ENCODE results near the gene COMT.

Gene COMT

DNA sequence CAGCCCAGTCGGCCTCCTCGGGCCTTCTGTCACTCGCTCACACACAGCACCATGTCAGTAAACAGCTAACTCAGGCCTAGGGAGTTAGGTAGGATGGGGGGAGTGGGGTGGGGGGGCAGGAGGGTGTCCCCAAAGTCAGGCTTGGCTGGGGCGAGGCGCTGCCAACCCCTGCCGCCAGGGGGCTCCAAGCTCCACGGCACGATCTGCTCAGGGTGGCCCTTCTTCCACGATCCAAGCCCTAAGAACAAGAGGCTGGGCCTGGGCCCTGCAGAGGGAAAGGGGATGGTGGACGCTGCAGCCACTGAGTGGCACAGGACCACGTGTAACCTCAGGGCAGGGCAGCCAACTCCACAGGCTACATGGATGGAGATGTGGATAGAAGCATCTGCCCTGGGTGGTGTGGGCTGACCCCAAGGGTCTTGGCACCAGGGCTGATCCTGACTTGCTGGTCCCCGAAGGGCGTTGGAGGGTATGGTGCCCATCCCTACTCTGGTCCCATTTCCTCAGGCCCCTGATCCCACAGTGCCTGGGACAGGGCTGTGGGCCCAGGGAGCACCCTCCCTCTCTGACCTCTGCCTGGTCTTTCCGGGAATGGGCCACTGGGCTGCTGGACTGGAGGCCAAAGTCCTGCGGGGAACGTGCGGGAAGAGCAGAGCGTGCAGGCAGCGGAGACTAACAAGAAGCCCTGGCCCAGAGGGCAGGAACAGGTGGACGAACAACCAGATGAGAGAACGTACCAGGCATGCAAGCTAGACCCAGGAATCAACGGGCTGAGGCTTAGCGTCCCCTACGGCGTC is 29.1 kb downstream of the COMT start:
- Histone ChIP-seq H3K4me1 (ENCODE audit: control insufficient read depth in 5 of 5, insufficient read depth in 5 of 5, low read length in 5 of 5) (peaks cover 0 to 14% (median 6%) of the 10 kb centered on the region in 5 donors), H3K27ac (ENCODE audit: low read depth, low read length) (no peak overlapping the region), H3K4me3 (ENCODE audit: low read depth in 1 of 5, low read length in 5 of 5) (no peak overlapping the region), H3K36me3 (ENCODE audit: control insufficient read depth in 5 of 5, insufficient read depth in 5 of 5, low read length in 5 of 5) (peaks cover 0 to 71% (median 44%) of the 10 kb centered on the region in 5 donors), H3K9ac (ENCODE audit: low read length in 5 of 5) (peak overlapping the region in 1 of 5 donors; percentile 23), H3K27me3 (ENCODE audit: control insufficient read depth in 5 of 5, insufficient read depth in 4 of 5, low read length in 5 of 5) (no peaks in the 10 kb centered on the region), H3K9me3 (ENCODE audit: control insufficient read depth in 5 of 5, low read length in 5 of 5) (no peaks in the 10 kb centered on the region)

DNA sequence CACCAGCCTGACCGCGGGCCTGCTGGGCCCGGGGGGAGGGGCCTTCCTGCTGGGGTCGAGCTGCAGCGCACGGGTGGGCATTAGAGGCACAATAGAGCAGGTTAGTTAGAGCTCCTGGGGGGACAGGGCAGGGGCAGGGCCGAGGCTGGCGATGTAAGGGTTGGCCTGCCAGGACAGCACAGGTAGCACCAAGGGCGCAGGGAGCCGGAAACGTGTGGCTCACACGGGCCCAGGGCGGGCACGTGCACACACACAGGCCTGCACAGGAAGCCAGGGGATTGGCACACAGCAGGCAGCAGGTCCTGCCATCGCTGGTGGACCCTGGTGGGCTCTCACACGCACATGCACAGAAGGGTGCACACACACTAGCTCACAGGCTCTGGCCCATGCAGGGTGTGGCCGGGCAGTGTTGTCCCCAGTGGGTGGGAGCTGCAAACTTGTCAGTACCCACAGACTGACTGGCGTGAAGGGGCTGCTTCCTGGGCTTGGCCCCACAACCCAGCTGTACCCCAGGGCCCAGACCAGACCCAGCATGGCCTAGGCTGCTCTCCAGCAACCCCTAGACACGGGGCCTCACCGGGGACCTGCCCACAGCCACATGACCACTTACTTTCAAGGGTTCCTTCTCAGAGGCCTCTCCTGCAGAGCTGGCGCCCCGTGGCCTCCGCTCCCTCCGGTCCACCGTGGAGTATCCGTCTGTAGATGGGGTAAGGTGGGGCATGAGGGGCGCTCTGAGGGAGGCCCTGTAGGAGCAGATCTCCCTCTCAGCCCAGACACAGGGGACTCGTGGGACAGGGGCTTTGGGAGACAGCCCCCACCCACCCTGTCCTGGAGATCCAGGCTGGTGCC is 29.9 kb downstream of the COMT start:
- Histone ChIP-seq H3K36me3 (ENCODE audit: control insufficient read depth in 5 of 5, insufficient read depth in 5 of 5, low read length in 5 of 5) (peaks cover 0 to 64% (median 44%) of the 10 kb centered on the region in 5 donors), H3K27me3 (ENCODE audit: control insufficient read depth in 5 of 5, insufficient read depth in 4 of 5, low read length in 5 of 5) (no peaks in the 10 kb centered on the region), H3K4me3 (ENCODE audit: low read depth in 1 of 5, low read length in 5 of 5) (no peak overlapping the region), H3K4me1 (ENCODE audit: control insufficient read depth in 5 of 5, insufficient read depth in 5 of 5, low read length in 5 of 5) (peaks cover 0 to 19% (median 6%) of the 10 kb centered on the region in 5 donors), H3K27ac (ENCODE audit: low read depth, low read length) (no peak overlapping the region), H3K9ac (ENCODE audit: low read length in 5 of 5) (no peak overlapping the region), H3K9me3 (ENCODE audit: control insufficient read depth in 5 of 5, low read length in 5 of 5) (no peaks in the 10 kb centered on the region)

DNA sequence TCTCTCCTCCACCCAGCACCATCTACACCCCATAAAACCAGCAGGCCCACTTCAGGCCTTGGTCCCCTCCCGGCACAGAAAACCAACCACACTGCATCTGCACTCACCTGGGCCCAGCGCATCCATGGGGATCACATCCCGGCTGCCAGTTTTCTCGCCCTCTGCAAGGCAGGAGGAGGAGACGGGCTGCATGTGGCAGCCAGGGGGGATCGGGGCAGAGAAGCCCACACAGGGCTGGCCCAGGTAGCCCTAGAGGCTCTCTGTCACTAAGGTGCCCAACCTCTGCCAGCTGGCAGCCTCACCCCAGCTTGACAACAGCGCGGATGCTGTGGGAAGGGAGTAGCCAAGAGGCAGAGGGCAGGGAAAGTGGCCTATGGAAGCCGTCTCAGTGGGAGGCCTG is 30.7 kb downstream of the COMT start:
- Histone ChIP-seq H3K36me3 (ENCODE audit: control insufficient read depth in 5 of 5, insufficient read depth in 5 of 5, low read length in 5 of 5) (peaks cover 0 to 56% (median 41%) of the 10 kb centered on the region in 5 donors), H3K9me3 (ENCODE audit: control insufficient read depth in 5 of 5, low read length in 5 of 5) (no peaks in the 10 kb centered on the region), H3K4me1 (ENCODE audit: control insufficient read depth in 5 of 5, insufficient read depth in 5 of 5, low read length in 5 of 5) (peaks cover 0 to 19% (median 6%) of the 10 kb centered on the region in 5 donors), H3K9ac (ENCODE audit: low read length in 5 of 5) (no peak overlapping the region), H3K27ac (ENCODE audit: low read depth, low read length) (no peak overlapping the region), H3K27me3 (ENCODE audit: control insufficient read depth in 5 of 5, insufficient read depth in 4 of 5, low read length in 5 of 5) (no peaks in the 10 kb centered on the region), H3K4me3 (ENCODE audit: low read depth in 1 of 5, low read length in 5 of 5) (no peak overlapping the region)

DNA sequence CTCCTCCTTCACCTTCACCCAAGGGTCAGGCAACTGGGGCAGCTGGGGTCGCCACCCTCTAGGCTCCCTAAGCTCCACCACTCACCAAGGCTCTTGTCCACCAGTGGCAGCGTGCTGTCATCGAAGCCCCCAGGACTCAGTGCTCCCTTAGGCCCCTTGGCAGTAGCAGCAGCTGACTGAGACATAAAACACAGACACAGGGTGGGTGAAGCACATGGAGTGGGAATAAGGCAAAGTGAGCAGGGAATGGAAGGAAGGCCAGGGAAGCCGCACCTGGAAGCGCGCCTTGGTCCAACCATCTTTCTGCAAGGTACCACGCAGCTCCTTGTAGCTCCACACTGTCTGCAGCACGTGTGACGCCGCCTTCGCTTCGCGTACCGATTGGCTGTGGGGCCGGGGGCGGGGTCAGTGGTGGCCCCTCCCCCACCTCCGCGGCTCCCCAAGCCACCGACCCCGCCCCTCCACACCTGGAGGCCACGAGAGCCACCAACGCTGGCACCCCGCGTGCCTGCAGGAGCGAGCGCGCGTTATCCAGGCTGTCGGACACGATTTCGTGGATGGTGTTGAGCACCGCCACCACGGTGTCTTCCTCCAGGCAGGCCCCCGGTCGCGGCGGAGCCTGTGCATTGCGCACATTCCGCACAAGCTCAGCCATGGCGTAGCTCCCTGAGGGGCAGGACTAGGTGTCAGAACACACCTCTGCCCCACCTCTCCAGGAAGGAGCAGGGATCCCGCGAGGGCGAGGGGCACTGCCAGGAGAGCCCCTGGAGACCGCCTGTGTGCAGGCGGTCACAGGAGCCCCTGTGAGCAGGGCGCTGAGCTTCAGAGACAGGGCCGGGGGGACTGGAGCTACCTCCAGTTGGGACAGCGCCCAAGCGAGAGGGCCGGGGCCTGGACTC is 31.3 kb downstream of the COMT start:
- Histone ChIP-seq H3K9me3 (ENCODE audit: control insufficient read depth in 5 of 5, low read length in 5 of 5) (no peaks in the 10 kb centered on the region), H3K4me1 (ENCODE audit: control insufficient read depth in 5 of 5, insufficient read depth in 5 of 5, low read length in 5 of 5) (peaks cover 0 to 19% (median 6%) of the 10 kb centered on the region in 5 donors), H3K27ac (ENCODE audit: low read depth, low read length) (no peak overlapping the region), H3K4me3 (ENCODE audit: low read depth in 1 of 5, low read length in 5 of 5) (no peak overlapping the region), H3K36me3 (ENCODE audit: control insufficient read depth in 5 of 5, insufficient read depth in 5 of 5, low read length in 5 of 5) (peaks cover 0 to 51% (median 40%) of the 10 kb centered on the region in 5 donors), H3K27me3 (ENCODE audit: control insufficient read depth in 5 of 5, insufficient read depth in 4 of 5, low read length in 5 of 5) (no peaks in the 10 kb centered on the region), H3K9ac (ENCODE audit: low read length in 5 of 5) (no peak overlapping the region)

DNA sequence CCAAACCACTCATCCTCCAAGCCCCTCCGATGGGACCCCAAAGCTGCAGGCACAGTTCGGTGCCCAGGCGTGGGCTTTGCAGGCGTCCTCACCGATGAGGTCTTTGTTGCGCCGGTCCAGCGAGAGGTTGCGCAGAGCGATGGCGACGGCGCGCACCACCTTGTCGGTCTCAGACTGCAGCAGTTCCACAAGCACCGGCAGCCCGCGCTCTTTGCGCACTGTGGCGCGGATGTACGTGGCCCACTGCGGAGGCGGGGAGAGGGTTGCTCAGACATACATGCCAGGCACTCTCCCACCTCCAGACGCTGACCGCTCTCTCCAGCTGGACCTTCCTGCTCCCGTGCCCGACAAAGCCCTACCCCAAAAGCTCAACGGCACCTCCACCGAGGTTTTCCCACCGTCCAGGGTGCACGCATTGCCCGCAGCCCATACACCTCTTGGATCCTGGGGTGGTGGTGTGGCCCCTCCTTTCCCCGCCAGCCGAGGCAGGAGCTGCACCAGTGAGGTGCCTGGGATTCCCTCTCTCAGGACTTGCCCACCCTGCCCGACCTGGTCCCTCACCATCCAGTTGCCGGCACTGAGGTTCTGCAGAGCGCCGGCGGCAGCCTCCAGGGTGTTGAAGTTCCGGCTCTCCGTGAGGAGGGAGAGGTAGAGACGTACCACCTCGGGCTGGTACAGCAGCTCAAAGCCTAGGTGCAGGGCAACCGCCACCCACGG is 32.1 kb downstream of the COMT start:
- peaks cover 0 to 19% (median 6%) of the 10 kb centered on the region in 5 donors for H3K4me1 ChIP-seq (ENCODE audit: control insufficient read depth in 5 of 5, insufficient read depth in 5 of 5, low read length in 5 of 5)

DNA sequence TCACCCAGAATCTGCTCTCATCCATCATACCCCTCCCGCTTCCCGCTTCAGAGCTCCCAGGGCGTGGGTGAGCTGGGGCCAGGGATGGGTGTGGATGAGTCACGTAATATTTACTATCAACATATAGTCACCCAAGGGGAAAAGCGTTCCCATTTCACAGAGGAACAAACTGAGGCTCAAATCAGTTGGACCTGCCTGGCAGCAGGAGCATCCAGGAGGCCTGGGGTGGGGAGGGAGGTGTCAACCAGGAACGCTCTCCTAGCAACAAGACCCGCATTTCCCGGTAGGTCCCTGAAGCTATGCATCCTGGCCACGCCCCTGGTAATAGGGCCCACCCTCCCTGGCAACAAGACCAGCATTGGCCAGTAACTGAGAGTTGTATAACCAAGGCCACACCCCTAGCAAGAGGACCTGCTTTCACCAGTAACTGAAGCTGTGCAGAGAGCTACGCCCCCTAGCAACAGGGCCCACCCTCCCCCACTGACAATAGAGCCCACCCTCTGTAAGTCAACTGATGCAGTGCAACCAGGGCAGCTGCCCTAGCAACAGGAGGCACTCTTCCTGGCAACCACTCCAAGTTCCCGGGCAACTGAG is 32.8 kb downstream of the COMT start:
- H3K9me3 ChIP-seq (ENCODE audit: control insufficient read depth in 5 of 5, low read length in 5 of 5) = no peaks in the 10 kb centered on the region
- no peaks in the 10 kb centered on the region for H3K27me3 ChIP-seq (ENCODE audit: control insufficient read depth in 5 of 5, insufficient read depth in 4 of 5, low read length in 5 of 5)
- H3K4me3 ChIP-seq (ENCODE audit: low read depth in 1 of 5, low read length in 5 of 5) = no peak overlapping the region
- H3K27ac ChIP-seq (ENCODE audit: low read depth, low read length) = no peak overlapping the region
- H3K36me3 ChIP-seq (ENCODE audit: control insufficient read depth in 5 of 5, insufficient read depth in 5 of 5, low read length in 5 of 5) = peaks cover 0 to 51% (median 39%) of the 10 kb centered on the region in 5 donors
- peak overlapping the region in 1 of 5 donors; percentile 58 for H3K9ac ChIP-seq (ENCODE audit: low read length in 5 of 5)
- peaks cover 0 to 19% (median 6%) of the 10 kb centered on the region in 5 donors for H3K4me1 ChIP-seq (ENCODE audit: control insufficient read depth in 5 of 5, insufficient read depth in 5 of 5, low read length in 5 of 5)

More for the DNA sequence above, 32.1 kb downstream of the COMT start:
- Histone ChIP-seq H3K9ac (ENCODE audit: low read length in 5 of 5) (no peak overlapping the region), H3K27ac (ENCODE audit: low read depth, low read length) (no peak overlapping the region), H3K9me3 (ENCODE audit: control insufficient read depth in 5 of 5, low read length in 5 of 5) (no peaks in the 10 kb centered on the region), H3K4me3 (ENCODE audit: low read depth in 1 of 5, low read length in 5 of 5) (no peak overlapping the region), H3K27me3 (ENCODE audit: control insufficient read depth in 5 of 5, insufficient read depth in 4 of 5, low read length in 5 of 5) (no peaks in the 10 kb centered on the region), H3K36me3 (ENCODE audit: control insufficient read depth in 5 of 5, insufficient read depth in 5 of 5, low read length in 5 of 5) (peaks cover 0 to 51% (median 38%) of the 10 kb centered on the region in 5 donors)

DNA sequence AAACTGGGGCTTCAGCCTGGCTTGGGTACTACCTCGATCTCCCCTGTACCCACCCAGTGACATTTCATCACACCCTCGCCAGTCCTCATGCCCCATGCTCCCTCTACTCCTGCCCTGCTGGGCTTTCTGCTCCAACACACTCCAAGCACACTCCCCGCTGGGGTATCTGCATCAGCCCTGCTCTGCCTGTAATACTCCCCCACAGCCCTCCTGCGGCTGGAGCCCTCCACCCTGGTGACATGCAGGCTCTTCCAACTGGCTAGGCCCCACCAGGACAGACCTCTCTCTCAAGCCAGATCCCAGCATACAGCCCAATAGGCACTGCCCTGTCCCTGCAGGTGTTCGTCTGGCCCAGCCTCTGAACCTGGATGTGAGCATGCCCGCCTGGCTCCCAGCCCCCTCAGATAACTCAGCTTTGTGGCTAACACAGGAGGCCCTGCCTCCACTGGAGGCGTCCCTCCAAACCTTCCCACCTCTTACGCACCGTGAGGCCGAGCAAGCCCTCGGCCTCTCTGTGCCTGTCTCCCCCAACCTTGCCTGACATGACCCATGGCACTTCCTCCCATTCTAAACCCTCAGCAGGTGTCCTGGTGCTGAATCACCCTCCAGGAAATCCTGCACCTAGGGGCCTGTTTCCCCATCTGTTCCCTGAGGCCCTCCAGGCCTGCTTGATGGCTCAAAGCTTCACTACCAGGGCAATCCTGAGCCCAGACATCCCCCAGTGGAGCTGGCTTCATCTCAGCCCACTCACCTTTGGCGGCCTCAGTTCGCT is 33.5 kb downstream of the COMT start:
- Histone ChIP-seq H3K36me3 (ENCODE audit: control insufficient read depth in 5 of 5, insufficient read depth in 5 of 5, low read length in 5 of 5) (peaks cover 0 to 55% (median 42%) of the 10 kb centered on the region in 5 donors), H3K4me1 (ENCODE audit: control insufficient read depth in 5 of 5, insufficient read depth in 5 of 5, low read length in 5 of 5) (peaks cover 0 to 19% (median 6%) of the 10 kb centered on the region in 5 donors), H3K4me3 (ENCODE audit: low read depth in 1 of 5, low read length in 5 of 5) (no peak overlapping the region), H3K27ac (ENCODE audit: low read depth, low read length) (no peak overlapping the region), H3K9ac (ENCODE audit: low read length in 5 of 5) (peak overlapping the region in 2 of 5 donors; percentile 26 to 58), H3K27me3 (ENCODE audit: control insufficient read depth in 5 of 5, insufficient read depth in 4 of 5, low read length in 5 of 5) (no peaks in the 10 kb centered on the region), H3K9me3 (ENCODE audit: control insufficient read depth in 5 of 5, low read length in 5 of 5) (no peaks in the 10 kb centered on the region)

DNA sequence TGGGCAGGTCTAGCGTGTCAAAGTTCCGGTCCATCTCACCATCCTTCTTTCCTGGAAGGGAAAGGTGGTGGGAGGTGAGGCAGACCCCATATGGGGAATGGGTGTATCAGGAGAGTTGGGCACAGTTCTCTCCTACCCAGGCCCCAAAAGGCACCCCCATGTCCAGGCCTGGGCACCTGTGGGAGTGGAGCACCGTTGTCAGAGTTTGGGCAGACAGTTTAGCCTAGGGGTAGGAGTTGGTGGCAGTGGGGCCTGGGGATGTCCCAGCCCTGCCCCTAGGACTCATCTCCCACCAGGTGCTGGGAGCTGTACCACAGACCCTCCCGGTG is 34.1 kb downstream of the COMT start:
- no peak overlapping the region for H3K27ac ChIP-seq (ENCODE audit: low read depth, low read length)

More for the DNA sequence above, 34.1 kb downstream of the COMT start:
- Histone ChIP-seq H3K4me3 (ENCODE audit: low read depth in 1 of 5, low read length in 5 of 5) (no peak overlapping the region), H3K9me3 (ENCODE audit: control insufficient read depth in 5 of 5, low read length in 5 of 5) (no peaks in the 10 kb centered on the region), H3K36me3 (ENCODE audit: control insufficient read depth in 5 of 5, insufficient read depth in 5 of 5, low read length in 5 of 5) (peaks cover 0 to 60% (median 46%) of the 10 kb centered on the region in 5 donors), H3K4me1 (ENCODE audit: control insufficient read depth in 5 of 5, insufficient read depth in 5 of 5, low read length in 5 of 5) (peaks cover 0 to 17% (median 4%) of the 10 kb centered on the region in 5 donors), H3K9ac (ENCODE audit: low read length in 5 of 5) (peak overlapping the region in 2 of 5 donors; percentile 13 to 58), H3K27me3 (ENCODE audit: control insufficient read depth in 5 of 5, insufficient read depth in 4 of 5, low read length in 5 of 5) (no peaks in the 10 kb centered on the region)
